Measurements from ENCODE around the gene MORN5. TPM values are rescaled to one million over a fixed set of nuclear protein-coding genes. Genes with fewer than 3 reads are reported as not detected.

The MORN5 gene
- total RNA-seq, 1 donor from 2014 or later, result not detected

GRCh38 chr9:122218071-122218934 is 58.6 kb downstream of the MORN5 start:
- Mint-ChIP-seq H3K27ac (ENCODE audit: unreplicated experiment) (no peak overlapping the region), H3K36me3 (ENCODE audit: unreplicated experiment) (no peaks in the 10 kb centered on the region), H3K9me3 (ENCODE audit: unreplicated experiment) (no peaks in the 10 kb centered on the region), H3K4me1 (ENCODE audit: unreplicated experiment) (peaks cover 28% of the 10 kb centered on the region), H3K4me3 (ENCODE audit: unreplicated experiment) (peak overlapping the region; percentile 60), H3K27me3 (ENCODE audit: unreplicated experiment) (peaks cover 94% of the 10 kb centered on the region)
- DNase-seq (ENCODE audit: extremely low spot score, unreplicated experiment), result no peak
- TF ChIP-seq CTCF (IDR thresholded peaks at IDR 0.05), result no peak

GRCh38 chr9:122218935-122219855 is 59.5 kb downstream of the MORN5 start:
- Mint-ChIP-seq H3K4me1 (ENCODE audit: unreplicated experiment) (peaks cover 25% of the 10 kb centered on the region), H3K27ac (ENCODE audit: unreplicated experiment) (no peak overlapping the region), H3K4me3 (ENCODE audit: unreplicated experiment) (peak overlapping the region; percentile 60), H3K27me3 (ENCODE audit: unreplicated experiment) (peaks cover 98% of the 10 kb centered on the region), H3K9me3 (ENCODE audit: unreplicated experiment) (no peaks in the 10 kb centered on the region), H3K36me3 (ENCODE audit: unreplicated experiment) (no peaks in the 10 kb centered on the region)
- no peak for DNase-seq (ENCODE audit: extremely low spot score, unreplicated experiment)
- no peak for TF ChIP-seq CTCF (IDR thresholded peaks at IDR 0.05)

DNA sequence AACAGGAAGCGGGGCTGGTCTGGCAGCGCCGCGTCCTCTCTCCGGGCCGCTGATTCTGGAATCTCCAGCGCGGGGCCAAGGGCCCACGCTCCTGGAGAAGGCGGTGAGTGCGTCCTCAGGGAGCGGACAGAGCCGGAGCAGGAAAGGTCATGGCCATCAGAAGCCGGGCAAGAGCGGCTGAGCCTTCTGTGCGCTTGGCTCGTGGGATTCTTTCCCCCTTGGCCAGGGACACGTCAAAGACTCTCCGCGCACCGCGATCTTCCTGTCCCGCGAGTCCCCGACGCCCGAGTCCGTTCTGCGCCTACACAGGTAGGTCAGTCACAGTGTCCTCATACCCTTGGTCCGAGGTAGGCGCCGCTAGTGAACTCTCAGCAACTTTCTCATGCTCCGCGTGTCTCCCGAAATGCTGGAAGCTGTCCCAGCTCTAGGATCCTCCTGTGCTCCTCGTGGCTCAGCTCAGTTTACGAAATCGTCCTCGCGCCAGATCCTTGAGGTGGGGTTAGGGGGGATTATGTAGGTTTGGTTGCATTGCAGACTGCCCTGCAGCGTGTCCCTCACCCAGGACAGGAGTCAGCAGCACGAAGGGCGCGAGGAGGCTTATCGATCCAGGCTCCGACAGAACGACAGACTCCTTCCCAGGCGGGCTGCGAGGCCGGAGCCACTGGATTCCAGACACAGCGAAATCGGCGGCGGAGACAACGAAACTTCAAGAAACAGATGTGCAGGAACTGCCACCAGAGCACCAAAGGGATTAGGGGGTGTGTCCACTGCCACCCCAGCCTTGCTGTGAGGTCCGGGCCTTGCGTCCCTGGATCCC is 60.4 kb downstream of the MORN5 start:
- TF ChIP-seq CTCF (IDR thresholded peaks at IDR 0.05), result no peak
- no peaks in the 10 kb centered on the region for H3K9me3 Mint-ChIP-seq (ENCODE audit: unreplicated experiment)
- no peak for DNase-seq (ENCODE audit: extremely low spot score, unreplicated experiment)
- H3K4me1 Mint-ChIP-seq (ENCODE audit: unreplicated experiment), result peaks cover 19% of the 10 kb centered on the region
- H3K4me3 Mint-ChIP-seq (ENCODE audit: unreplicated experiment), result peak overlapping the region; percentile 60
- no peak overlapping the region for H3K27ac Mint-ChIP-seq (ENCODE audit: unreplicated experiment)
- peaks cover 98% of the 10 kb centered on the region for H3K27me3 Mint-ChIP-seq (ENCODE audit: unreplicated experiment)
- no peaks in the 10 kb centered on the region for H3K36me3 Mint-ChIP-seq (ENCODE audit: unreplicated experiment)

DNA sequence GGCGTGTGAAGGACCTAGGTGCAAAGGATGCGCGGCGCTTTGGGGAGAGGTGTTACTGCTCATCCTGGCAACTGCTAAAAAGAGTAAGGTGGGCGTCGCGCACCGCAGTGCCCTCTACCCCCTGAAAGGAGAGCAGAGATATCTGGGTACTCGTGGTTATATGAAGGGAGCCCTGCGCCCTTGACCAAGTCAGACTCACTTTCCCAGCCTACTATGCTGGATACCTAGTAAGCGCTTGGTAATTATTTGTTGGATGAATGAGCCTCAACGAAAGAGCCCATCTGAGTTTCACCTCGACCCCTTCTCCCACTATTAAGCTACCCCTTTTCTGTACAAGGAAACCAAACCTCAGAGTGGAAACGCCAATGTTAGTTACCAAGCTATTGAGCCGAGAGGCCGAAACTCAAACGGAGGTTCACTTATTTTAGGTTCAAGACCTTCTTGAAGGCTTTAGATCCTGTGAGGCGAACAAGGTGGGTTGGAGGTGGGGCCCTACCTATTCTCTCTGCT is 61.0 kb downstream of the MORN5 start:
- no peak for DNase-seq (ENCODE audit: extremely low spot score, unreplicated experiment)
- no peaks in the 10 kb centered on the region for H3K9me3 Mint-ChIP-seq (ENCODE audit: unreplicated experiment)
- H3K27ac Mint-ChIP-seq (ENCODE audit: unreplicated experiment), result no peak overlapping the region
- no peaks in the 10 kb centered on the region for H3K36me3 Mint-ChIP-seq (ENCODE audit: unreplicated experiment)
- TF ChIP-seq CTCF (IDR thresholded peaks at IDR 0.05), result no peak
- H3K4me3 Mint-ChIP-seq (ENCODE audit: unreplicated experiment), result no peak overlapping the region
- peaks cover 98% of the 10 kb centered on the region for H3K27me3 Mint-ChIP-seq (ENCODE audit: unreplicated experiment)
- peaks cover 19% of the 10 kb centered on the region for H3K4me1 Mint-ChIP-seq (ENCODE audit: unreplicated experiment)

All from osteocyte (in vitro differentiated cells).